Sigmoid colon (tissue), 7 donors: ENCODE results near the gene BCL2L1. TPM values are rescaled to one million over a fixed set of nuclear protein-coding genes. Genes with fewer than 3 reads are reported as not detected.
"Not testable (repeated sequence)": the region's sequence is repeated elsewhere in the genome, so short reads cannot be mapped to it uniquely, and the experiment has no call there.

Source experiments
- DNase-seq: peaks from one replicate; pipeline ENCODE4 v3.0.0-alpha.2; 2019
- H3K27ac ChIP-seq, 4 donors: fragments of 200-600 bp; sonication (generic); one replicate each; pipeline ENCODE4 v1.5.1; 2016 to 2019; ENCODE audit warnings: mild to moderate bottlenecking in 1 of 4
- H3K27me3 ChIP-seq, 3 donors: fragments of 200-600 bp; sonication (generic); one replicate each; pipeline ENCODE4 v1.5.1; 2019; ENCODE audit warnings: mild to moderate bottlenecking in 1 of 3
- H3K36me3 ChIP-seq, 4 donors: fragments of 200-600 bp; sonication (generic); one replicate each; pipeline ENCODE4 v1.5.1; 2016 to 2019
- H3K4me1 ChIP-seq, 4 donors: fragments of 200-600 bp; sonication (generic); one replicate each; pipeline ENCODE4 v1.5.1; 2017 to 2019
- H3K4me3 ChIP-seq, 4 donors: fragments of 200-600 bp; sonication (generic); one replicate each; pipeline ENCODE4 v1.5.1; 2017 to 2019; ENCODE audit warnings: mild to moderate bottlenecking in 2 of 4, moderate library complexity in 1 of 4
- H3K9me3 ChIP-seq, 4 donors: fragments of 200-600 bp in 3 of 4; sonication (generic) in 3 of 4; one replicate each; pipeline versions ENCODE4 v1.5.1 to v1.6.1; 2013 to 2019
- CTCF ChIP-seq, 4 experiments: fragments of 450-650 bp in 3 of 4; fragments of 200-600 bp in 1 of 4; IDR thresholded peaks; one replicate each; pipeline ENCODE4 v1.5.1; 2016 to 2019; ENCODE audit warnings: antibody characterized with exemption in 4 of 4, mild to moderate bottlenecking in 3 of 4, moderate library complexity in 2 of 4
- EP300 ChIP-seq, 4 donors: sonication (generic); formaldehyde crosslinking; IDR thresholded peaks; one replicate each; pipeline ENCODE4 v1.6.1; 2017; ENCODE audit warnings: antibody characterized with exemption in 4 of 4
- POLR2A ChIP-seq, 2 donors: fragments of 450-650 bp; IDR thresholded peaks; one replicate each; pipeline ENCODE4 v1.6.1; 2016; ENCODE audit warnings: antibody characterized with exemption in 2 of 2, mild to moderate bottlenecking in 2 of 2, moderate library complexity in 2 of 2
- POLR2AphosphoS5 ChIP-seq, 4 donors: sonication (generic); formaldehyde crosslinking; IDR thresholded peaks; one replicate each; pipeline ENCODE4 v1.6.1; 2017; ENCODE audit warnings: antibody characterized with exemption in 4 of 4
- WGBS, 2 donors: extraction: QIAGEN DNeasy Blood & Tissue Kit; methylation state at CpG; one replicate each; pipeline ENCODE4 v1.1.7; 2013; 5-methylcytosine and 5-hydroxymethylcytosine counted together
- intact Hi-C: fragments of 100-400 bp; cut with DNase I; formaldehyde crosslinking; loops from one replicate; pipeline ENCODE4 v1.15.1; 2023
- polyA plus RNA-seq, 3 donors: library from polyadenylated mRNA; stranded (reverse); fragments of 200-250 nt; gene quantifications; one replicate each; pipeline ENCODE4 v1.2.3, GENCODE V29; 2013
- total RNA-seq, 4 donors: library from RNA; depleted of rRNA; stranded (reverse); fragments of >200 nt; gene quantifications; one replicate each; pipeline ENCODE4 v1.1.0, GENCODE V29; 2016
- donor health status: healthy with polysubstance abuse.
- donor health status: Bipolar disorder and iron deficiency.
- donor health status: healthy.

BCL2L1 gene
- total and polyA plus RNA-seq, 7 donors, result 53.2 to 94.8 (median 71.3) TPM

- no peaks in the 10 kb centered on the region for H3K4me1 ChIP-seq
- no peak overlapping the region for H3K4me3 ChIP-seq
- H3K9me3 ChIP-seq, result no peaks in the 10 kb centered on the region
- no peaks in the 10 kb centered on the region for H3K27me3 ChIP-seq
- DNase-seq, result no peak
- no peaks in the 10 kb centered on the region for H3K36me3 ChIP-seq
- intact Hi-C loops, result no loop called here
- TF ChIP-seq CTCF (IDR thresholded peaks at IDR 0.05) (no peak), EP300 (IDR thresholded peaks at IDR 0.05) (no peak), POLR2A (IDR thresholded peaks at IDR 0.05) (no peak), POLR2AphosphoS5 (IDR thresholded peaks at IDR 0.05) (no peak)
- 82 to 84% methylated on average over 4 of the region's 4 CpGs for WGBS, 2 donors
- H3K27ac ChIP-seq, result no peak overlapping the region
These were observed 35.9 kb upstream of the BCL2L1 start for GRCh38 chr20:31758521-31758920.

GRCh38 chr20:31757254-31757653, 34.6 kb upstream of the BCL2L1 start:
- TF ChIP-seq POLR2AphosphoS5 (IDR thresholded peaks at IDR 0.05) (no peak), CTCF (IDR thresholded peaks at IDR 0.05) (no peak), EP300 (IDR thresholded peaks at IDR 0.05) (no peak)
- H3K4me1 ChIP-seq, result no peaks in the 10 kb centered on the region
- H3K27me3 ChIP-seq, result no peaks in the 10 kb centered on the region
- no peak overlapping the region for H3K27ac ChIP-seq
- DNase-seq, result no peak
- intact Hi-C loops, result no loop called here
- 97% methylated on average over 3 of the region's 3 CpGs for WGBS, 2 donors
- no peaks in the 10 kb centered on the region for H3K9me3 ChIP-seq
- no peak overlapping the region for H3K4me3 ChIP-seq
- no peaks in the 10 kb centered on the region for H3K36me3 ChIP-seq

GRCh38 chr20:31751126-31751525, 28.5 kb upstream of the BCL2L1 start:
- H3K27ac ChIP-seq, result no peak overlapping the region
- H3K9me3 ChIP-seq, result no peaks in the 10 kb centered on the region
- no peak overlapping the region for H3K4me3 ChIP-seq
- no peaks in the 10 kb centered on the region for H3K36me3 ChIP-seq
- WGBS, 2 donors, result 82 to 94% methylated on average over 1 of the region's 1 CpG
- no peak for DNase-seq
- H3K27me3 ChIP-seq, result no peaks in the 10 kb centered on the region
- intact Hi-C loops, result no loop called here
- TF ChIP-seq POLR2AphosphoS5 (IDR thresholded peaks at IDR 0.05) (no peak), EP300 (IDR thresholded peaks at IDR 0.05) (no peak), POLR2A (IDR thresholded peaks at IDR 0.05) (no peak), CTCF (IDR thresholded peaks at IDR 0.05) (no peak)
- no peaks in the 10 kb centered on the region for H3K4me1 ChIP-seq

GRCh38 chr20:31749223-31749622, 26.6 kb upstream of the BCL2L1 start:
- no peak overlapping the region for H3K27ac ChIP-seq
- no peaks in the 10 kb centered on the region for H3K9me3 ChIP-seq
- no peak overlapping the region for H3K4me3 ChIP-seq
- H3K4me1 ChIP-seq, result no peaks in the 10 kb centered on the region
- DNase-seq, result no peak
- 98% methylated on average over 8 of the region's 8 CpGs for WGBS, 2 donors
- H3K27me3 ChIP-seq, result no peaks in the 10 kb centered on the region
- no peak for TF ChIP-seq POLR2AphosphoS5 (IDR thresholded peaks at IDR 0.05)
- no peak for TF ChIP-seq POLR2A (IDR thresholded peaks at IDR 0.05)
- no peak for TF ChIP-seq EP300 (IDR thresholded peaks at IDR 0.05)
- TF ChIP-seq CTCF (IDR thresholded peaks at IDR 0.05), result no peak
- no peaks in the 10 kb centered on the region for H3K36me3 ChIP-seq
- intact Hi-C loops, result no loop called here

- Histone ChIP-seq H3K9me3 (no peaks in the 10 kb centered on the region), H3K36me3 (no peaks in the 10 kb centered on the region), H3K27ac (no peak overlapping the region), H3K4me1 (no peaks in the 10 kb centered on the region), H3K27me3 (no peaks in the 10 kb centered on the region), H3K4me3 (no peak overlapping the region)
- no peak for DNase-seq
- no peak for TF ChIP-seq EP300 (IDR thresholded peaks at IDR 0.05)
- TF ChIP-seq POLR2AphosphoS5 (IDR thresholded peaks at IDR 0.05), result no peak
- no peak for TF ChIP-seq CTCF (IDR thresholded peaks at IDR 0.05)
- no peak for TF ChIP-seq POLR2A (IDR thresholded peaks at IDR 0.05)
- intact Hi-C loops, result no loop called here
- WGBS, 2 donors, result 84 to 93% methylated on average over 5 of the region's 5 CpGs
These were observed 25.0 kb upstream of the BCL2L1 start for GRCh38 chr20:31747640-31748039.

GRCh38 chr20:31747028-31747427, 24.4 kb upstream of the BCL2L1 start:
- H3K4me1 ChIP-seq, H3K9me3 ChIP-seq, H3K27ac ChIP-seq, DNase-seq, H3K4me3 ChIP-seq, intact Hi-C loops, H3K36me3 ChIP-seq, H3K27me3 ChIP-seq: not testable (repeated sequence)
- 95% methylated on average over 14 of the region's 14 CpGs for WGBS, 2 donors
